DMS114 treated with DMSO at 0.1 percent for 48 hours (cell line): Measurements from ENCODE around the gene SLC8B1.

Source experiments
- DNase-seq: peaks from one replicate; lab custom pipeline; 2025; ENCODE audit not compliant: unreplicated experiment; lab: John Stamatoyannopoulos, UW

The SLC8B1 gene

GRCh38 chr12:113334786-113335539 lies at the start of gene SLC8B1:
Gene SLC8B1 (minus strand): TSS chr12:113335109. CDS start chr12:113332878, 2,231 bp downstream.
- DNase-seq = peak; percentile 57

- DNase-seq = no peak
Observed at GRCh38 chr12:113382206-113382605, 47.3 kb upstream of the SLC8B1 start.

DNA sequence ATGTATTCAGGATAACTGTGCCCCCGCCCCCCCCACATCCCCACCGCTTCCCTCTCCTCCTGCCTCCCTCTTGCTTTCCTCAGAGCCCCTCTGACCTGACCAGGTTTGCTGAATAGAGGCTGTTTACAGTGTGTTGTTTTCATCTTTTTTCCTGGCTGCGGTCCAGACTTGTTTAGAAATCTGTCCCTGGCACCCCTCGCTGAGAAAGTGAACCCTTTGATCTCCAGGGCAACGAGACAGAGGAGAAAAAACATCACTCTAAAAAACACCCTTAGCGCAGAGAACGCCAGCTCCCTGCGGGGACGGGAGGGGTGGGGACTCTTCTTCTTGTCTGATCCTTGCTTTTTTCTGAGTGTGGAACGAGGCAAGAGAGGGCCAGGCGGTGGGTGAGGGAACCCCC lies 46.3 kb upstream of the SLC8B1 start:
- DNase-seq = no peak

- no peak for DNase-seq
Observed at GRCh38 chr12:113378291-113378690, 43.4 kb upstream of the SLC8B1 start.

GRCh38 chr12:113374823-113375428 lies 40.0 kb upstream of the SLC8B1 start:
- no peak for DNase-seq

DNA sequence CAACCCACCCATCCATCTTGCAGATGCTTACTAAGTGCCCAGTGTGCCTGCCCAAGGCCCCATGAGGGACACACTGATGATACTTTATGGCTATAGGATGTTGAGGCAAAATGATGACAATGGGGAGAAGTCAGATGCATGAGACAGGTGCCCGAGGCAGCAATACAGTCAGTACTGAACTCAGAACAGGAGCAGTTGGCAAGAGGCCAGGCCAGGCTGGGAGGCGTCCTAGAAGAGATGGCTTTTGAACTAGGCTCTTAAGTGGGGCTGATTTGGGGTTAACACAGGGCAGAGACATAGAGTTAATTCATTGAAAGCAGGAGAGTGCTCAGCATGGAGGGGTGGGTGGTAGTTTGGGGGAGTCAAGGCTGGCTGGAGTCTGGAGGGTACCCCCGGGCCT lies 39.1 kb upstream of the SLC8B1 start:
- no peak for DNase-seq

GRCh38 chr12:113373440-113373839 lies 38.5 kb upstream of the SLC8B1 start:
- no peak for DNase-seq

DNA sequence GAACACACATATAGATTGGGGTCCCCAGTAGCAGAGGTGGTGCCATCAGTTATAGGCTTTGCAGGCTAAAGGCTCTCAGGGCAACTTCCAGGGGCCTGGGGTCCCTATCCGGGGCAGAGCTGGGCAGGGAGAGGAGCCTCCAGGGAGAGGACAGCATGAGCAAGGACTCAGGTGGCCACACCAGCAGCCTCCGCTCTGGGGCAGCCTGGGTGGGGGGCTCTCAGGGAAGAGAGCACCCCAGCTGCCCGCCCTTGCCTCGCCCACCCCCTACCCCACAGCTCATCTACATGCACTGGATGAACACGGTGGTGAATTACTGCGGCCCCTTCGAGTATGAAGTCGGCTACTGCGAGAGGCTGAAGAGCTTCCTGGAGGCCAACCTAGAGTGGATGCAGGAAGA lies 37.5 kb upstream of the SLC8B1 start:
- DNase-seq = no peak

- no peak for DNase-seq
Observed at GRCh38 chr12:113371808-113372207, 36.9 kb upstream of the SLC8B1 start.

DNA sequence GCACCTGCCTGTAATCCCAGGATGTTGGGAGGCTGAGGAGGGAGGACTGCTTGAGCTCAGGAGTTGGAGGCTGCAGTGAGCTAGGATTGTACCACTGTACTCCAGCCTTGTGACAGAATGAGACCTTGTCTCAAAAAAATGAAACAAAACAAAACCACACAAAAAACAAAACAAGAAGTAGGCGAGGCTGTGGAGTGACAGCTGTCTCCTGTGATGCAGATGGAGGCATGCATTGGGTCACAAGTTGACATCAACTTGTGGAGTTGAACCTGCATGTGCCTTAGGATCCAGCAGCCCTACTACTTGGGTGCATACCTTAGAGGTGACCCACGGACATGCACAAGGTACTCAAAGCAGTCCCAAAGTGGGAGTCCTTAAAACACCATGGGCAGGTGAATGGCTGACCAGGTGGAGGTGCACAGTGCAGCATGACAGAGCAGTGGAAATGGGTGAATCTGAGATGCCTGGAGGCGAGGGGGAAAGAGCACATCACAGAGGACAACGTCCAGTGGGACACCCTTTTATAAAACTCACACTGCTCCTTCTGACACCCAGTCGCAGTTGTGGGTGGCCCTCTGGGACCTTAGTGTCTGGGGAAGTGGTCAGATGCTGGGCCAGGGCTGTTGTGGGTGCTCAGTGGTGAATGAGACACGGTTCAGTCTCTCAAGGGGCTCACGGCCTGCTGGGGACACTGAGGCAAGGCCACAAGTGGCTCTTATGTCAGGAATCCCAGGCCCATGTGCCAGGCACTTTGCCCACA lies 36.2 kb upstream of the SLC8B1 start:
- no peak for DNase-seq

DNA sequence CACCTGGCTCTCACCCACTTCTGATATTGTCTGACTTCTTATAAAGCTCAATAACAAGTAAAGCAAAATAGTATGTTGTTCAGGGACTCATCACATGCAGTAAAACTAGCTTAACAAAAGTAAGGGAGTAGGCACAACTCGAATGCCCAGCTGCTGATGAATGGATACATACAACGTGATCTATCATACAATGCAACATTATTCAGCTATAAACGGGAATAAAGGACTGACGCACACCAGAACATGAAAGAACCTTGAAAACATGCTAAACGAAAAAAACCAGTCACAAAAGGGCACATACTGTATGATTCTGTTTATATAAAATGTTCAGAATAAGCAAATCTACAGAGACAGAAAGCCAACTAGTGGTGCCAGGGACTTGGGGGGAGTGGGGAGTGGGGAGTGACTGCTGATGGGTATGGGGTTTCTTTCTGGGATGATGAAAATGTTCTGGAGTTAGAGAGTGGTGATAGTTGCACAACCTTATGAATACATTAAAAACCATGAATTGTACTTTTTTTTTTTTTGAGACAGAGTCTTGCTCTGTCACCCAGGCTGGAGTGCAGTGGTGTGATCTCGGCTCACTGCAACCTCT lies 34.6 kb upstream of the SLC8B1 start:
- DNase-seq = no peak

- no peak for DNase-seq
Observed at GRCh38 chr12:113368331-113368730, 33.4 kb upstream of the SLC8B1 start.

DNA sequence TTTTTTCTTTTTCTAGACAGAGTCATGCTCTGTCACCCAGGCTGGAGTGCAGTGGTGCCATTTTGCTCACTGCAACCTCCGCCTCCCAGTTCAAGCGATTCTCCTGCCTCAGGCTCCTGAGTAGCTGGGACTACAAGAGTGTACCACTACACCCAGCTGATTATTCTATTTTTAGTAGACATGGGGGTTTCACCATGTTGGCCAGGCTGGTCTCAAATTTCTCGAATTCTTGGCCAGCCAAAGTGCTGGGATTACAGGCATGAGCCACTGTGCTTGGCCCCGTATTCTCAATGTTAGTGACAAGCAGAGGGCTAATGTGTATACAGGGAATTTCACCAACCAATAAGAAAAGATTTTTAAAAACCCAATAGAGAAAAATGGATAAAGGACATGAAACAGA lies 31.9 kb upstream of the SLC8B1 start:
- DNase-seq = no peak

- no peak for DNase-seq
Observed at GRCh38 chr12:113365639-113366395, 30.9 kb upstream of the SLC8B1 start.

DNA sequence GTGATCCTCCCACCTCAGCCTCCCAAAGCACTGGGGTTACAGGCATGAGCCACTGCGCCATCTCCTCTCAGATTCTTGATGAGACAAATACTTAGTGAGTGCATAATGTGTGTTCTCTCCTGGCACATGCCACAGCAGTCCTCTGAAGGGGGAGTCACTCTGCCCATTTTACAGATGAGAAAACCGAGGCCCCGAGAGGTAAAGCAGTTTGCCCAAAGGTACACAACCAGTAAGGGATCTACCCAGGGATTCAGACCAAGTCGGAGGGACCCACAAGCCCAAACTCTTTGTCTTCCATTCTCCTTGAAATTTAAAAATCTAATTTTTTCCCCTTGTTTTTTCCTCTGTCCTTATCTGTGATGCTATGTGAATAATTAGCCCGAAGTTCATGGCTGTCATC lies 29.8 kb upstream of the SLC8B1 start:
- DNase-seq = no peak

DNA sequence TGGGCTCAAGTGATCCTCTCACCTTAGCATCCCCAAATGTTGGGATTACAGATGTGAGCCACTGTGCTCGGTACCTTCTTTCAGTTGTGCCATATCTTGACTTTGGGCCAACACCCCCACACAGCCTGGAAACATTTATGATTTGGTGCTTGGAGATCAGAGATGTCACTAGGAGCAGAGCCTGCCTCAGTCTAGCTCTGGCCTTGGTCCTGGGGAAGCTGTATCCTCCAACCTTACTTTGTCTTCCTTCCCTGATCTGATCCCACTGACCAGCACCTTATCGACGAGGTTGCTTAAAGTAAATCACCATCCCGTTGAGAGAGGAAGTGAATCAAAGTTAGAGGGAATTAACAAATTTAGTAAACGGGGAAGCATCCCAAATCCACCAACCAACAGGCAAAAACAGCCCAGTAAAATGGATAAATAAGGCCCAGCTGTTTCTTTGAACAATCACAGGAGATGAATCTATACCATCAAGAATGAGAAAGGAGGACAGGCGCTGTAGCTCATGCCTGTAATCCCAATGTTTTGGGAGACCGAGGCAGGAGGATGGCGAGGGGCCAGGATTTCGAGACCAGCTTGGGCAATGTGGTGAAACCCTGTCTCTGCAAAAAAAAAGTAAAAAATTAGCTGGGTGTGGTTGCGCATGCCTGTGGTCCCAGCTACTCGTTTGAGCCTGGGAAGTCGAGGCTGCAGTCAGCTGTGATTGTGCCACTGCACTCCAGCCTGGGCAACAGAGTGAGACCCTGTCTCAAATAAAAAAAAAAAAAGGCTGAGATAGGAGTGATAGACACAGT lies 26.9 kb upstream of the SLC8B1 start:
- DNase-seq = no peak

DNA sequence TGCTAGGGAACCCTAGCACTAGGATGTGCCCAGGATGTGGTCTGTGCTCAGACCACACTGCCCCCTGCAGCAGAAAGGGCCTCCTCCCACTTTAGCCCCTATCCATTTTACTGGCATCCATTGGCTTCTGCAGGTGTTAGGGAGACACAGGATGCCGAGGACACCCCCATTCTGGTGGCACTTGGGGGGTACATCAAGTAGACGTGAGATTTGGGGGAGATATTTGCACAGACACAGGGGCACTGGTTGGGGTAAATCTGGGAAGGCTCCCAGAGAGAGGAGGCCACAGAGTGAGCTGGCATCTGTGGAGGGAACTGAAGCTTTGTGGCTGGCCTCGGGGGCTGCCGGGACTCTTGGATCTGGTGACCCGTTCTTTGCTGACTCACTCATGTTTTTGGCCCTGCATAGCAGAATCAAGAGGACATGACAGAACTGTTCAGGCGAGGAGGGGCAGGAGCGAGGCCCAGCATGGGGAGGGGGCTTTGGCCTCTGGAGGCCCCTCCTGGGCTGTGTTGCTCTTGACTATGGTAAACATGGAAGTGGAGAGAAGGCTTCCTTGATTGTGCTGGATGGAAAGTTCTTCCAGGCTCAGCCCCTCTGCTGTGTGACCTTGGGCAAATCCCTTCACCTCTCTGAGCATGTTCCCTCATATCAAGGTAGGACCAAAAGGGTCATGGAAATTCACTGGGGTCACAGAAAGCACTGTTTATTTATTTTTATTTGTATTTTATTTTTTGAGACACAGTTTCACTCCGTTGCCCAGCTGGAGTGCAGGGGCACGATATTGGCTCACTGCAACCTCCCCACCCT lies 25.2 kb upstream of the SLC8B1 start:
- DNase-seq = no peak

GRCh38 chr12:113359133-113359938 lies 24.4 kb upstream of the SLC8B1 start:
- DNase-seq = no peak
